ENCODE data around the gene SNRPD3.

The SNRPD3 gene

GRCh38 chr22:24567668-24568067 lies 11.9 kb downstream of the SNRPD3 start:
- no peaks in the 10 kb centered on the region for H3K4me1 ChIP-seq (ENCODE audit: insufficient read depth, low read length)
- H3K9me3 ChIP-seq (ENCODE audit: control insufficient read depth, insufficient read depth, low read length) = no peaks in the 10 kb centered on the region
- peaks cover 19% of the 10 kb centered on the region for H3K36me3 ChIP-seq (ENCODE audit: insufficient read depth, low read length)
- no peak overlapping the region for H3K9ac ChIP-seq (ENCODE audit: low read depth, low read length)

DNA sequence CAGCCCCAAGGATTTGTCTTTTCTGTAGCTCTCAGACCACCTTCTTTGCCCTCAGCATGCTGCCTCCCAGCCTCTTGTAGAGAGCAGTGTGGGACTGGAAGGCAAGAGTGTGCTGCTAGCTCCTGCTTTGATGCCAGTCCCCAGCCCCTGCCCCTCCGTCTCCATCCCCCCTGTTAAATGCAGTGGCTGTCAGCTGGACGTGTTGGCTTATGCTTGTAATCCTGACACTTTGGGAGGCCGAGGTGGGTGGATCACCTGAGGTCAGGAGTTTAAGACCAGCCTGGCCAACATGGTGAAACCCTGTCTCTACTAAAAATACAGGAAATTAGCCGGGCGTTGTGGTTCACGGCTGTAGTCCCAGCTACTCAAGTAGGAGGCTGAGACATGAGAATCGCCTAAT lies 15.5 kb downstream of the SNRPD3 start:
- no peak overlapping the region for H3K9ac ChIP-seq (ENCODE audit: low read depth, low read length)
- H3K4me1 ChIP-seq (ENCODE audit: insufficient read depth, low read length) = no peaks in the 10 kb centered on the region
- no peaks in the 10 kb centered on the region; the same call in 1 of the 2 replicates for H3K9me3 ChIP-seq (ENCODE audit: control insufficient read depth, insufficient read depth, low read length)
- peaks cover 43% of the 10 kb centered on the region for H3K36me3 ChIP-seq (ENCODE audit: insufficient read depth, low read length)

GRCh38 chr22:24576778-24577177 lies 21.0 kb downstream of the SNRPD3 start:
- Histone ChIP-seq H3K9ac (ENCODE audit: low read depth, low read length) (no peak overlapping the region), H3K36me3 (ENCODE audit: insufficient read depth, low read length) (peaks cover 33% of the 10 kb centered on the region), H3K4me1 (ENCODE audit: insufficient read depth, low read length) (no peaks in the 10 kb centered on the region), H3K9me3 (ENCODE audit: control insufficient read depth, insufficient read depth, low read length) (no peaks in the 10 kb centered on the region; the same call in 1 of the 2 replicates)

- Histone ChIP-seq H3K36me3 (ENCODE audit: insufficient read depth, low read length) (peaks cover 17% of the 10 kb centered on the region), H3K9me3 (ENCODE audit: control insufficient read depth, insufficient read depth, low read length) (no peaks in the 10 kb centered on the region), H3K9ac (ENCODE audit: low read depth, low read length) (no peak overlapping the region), H3K4me1 (ENCODE audit: insufficient read depth, low read length) (no peaks in the 10 kb centered on the region)
Measured at GRCh38 chr22:24578355-24579257, 22.8 kb downstream of the SNRPD3 start.

- Histone ChIP-seq H3K9me3 (ENCODE audit: control insufficient read depth, insufficient read depth, low read length) (no peaks in the 10 kb centered on the region), H3K4me1 (ENCODE audit: insufficient read depth, low read length) (no peaks in the 10 kb centered on the region), H3K36me3 (ENCODE audit: insufficient read depth, low read length) (peaks cover 12% of the 10 kb centered on the region), H3K9ac (ENCODE audit: low read depth, low read length) (no peak overlapping the region)
Measured at GRCh38 chr22:24579258-24579601, 23.4 kb downstream of the SNRPD3 start.

GRCh38 chr22:24580276-24580675 lies 24.5 kb downstream of the SNRPD3 start:
- Histone ChIP-seq H3K36me3 (ENCODE audit: insufficient read depth, low read length) (peaks cover 3% of the 10 kb centered on the region; the same call in 1 of the 2 replicates), H3K9ac (ENCODE audit: low read depth, low read length) (no peak overlapping the region), H3K9me3 (ENCODE audit: control insufficient read depth, insufficient read depth, low read length) (no peaks in the 10 kb centered on the region), H3K4me1 (ENCODE audit: insufficient read depth, low read length) (no peaks in the 10 kb centered on the region)

- no peaks in the 10 kb centered on the region for H3K36me3 ChIP-seq (ENCODE audit: insufficient read depth, low read length)
- H3K9me3 ChIP-seq (ENCODE audit: control insufficient read depth, insufficient read depth, low read length) = no peaks in the 10 kb centered on the region
- no peaks in the 10 kb centered on the region for H3K4me1 ChIP-seq (ENCODE audit: insufficient read depth, low read length)
- H3K9ac ChIP-seq (ENCODE audit: low read depth, low read length) = no peak overlapping the region
Measured at GRCh38 chr22:24582056-24582814, 26.4 kb downstream of the SNRPD3 start.

- Histone ChIP-seq H3K9me3 (ENCODE audit: control insufficient read depth, insufficient read depth, low read length) (no peaks in the 10 kb centered on the region), H3K36me3 (ENCODE audit: insufficient read depth, low read length) (no peaks in the 10 kb centered on the region), H3K4me1 (ENCODE audit: insufficient read depth, low read length) (no peaks in the 10 kb centered on the region), H3K9ac (ENCODE audit: low read depth, low read length) (no peak overlapping the region)
Measured at GRCh38 chr22:24583221-24584165, 27.7 kb downstream of the SNRPD3 start.

- Histone ChIP-seq H3K36me3 (ENCODE audit: insufficient read depth, low read length) (no peaks in the 10 kb centered on the region), H3K4me1 (ENCODE audit: insufficient read depth, low read length) (no peaks in the 10 kb centered on the region), H3K9me3 (ENCODE audit: control insufficient read depth, insufficient read depth, low read length) (no peaks in the 10 kb centered on the region), H3K9ac (ENCODE audit: low read depth, low read length) (no peak overlapping the region)
Measured at GRCh38 chr22:24584166-24584790, 28.5 kb downstream of the SNRPD3 start.

- Histone ChIP-seq H3K9me3 (ENCODE audit: control insufficient read depth, insufficient read depth, low read length) (no peaks in the 10 kb centered on the region), H3K9ac (ENCODE audit: low read depth, low read length) (no peak overlapping the region), H3K36me3 (ENCODE audit: insufficient read depth, low read length) (no peaks in the 10 kb centered on the region), H3K4me1 (ENCODE audit: insufficient read depth, low read length) (no peaks in the 10 kb centered on the region)
Measured at GRCh38 chr22:24584871-24585411, 29.1 kb downstream of the SNRPD3 start.

DNA sequence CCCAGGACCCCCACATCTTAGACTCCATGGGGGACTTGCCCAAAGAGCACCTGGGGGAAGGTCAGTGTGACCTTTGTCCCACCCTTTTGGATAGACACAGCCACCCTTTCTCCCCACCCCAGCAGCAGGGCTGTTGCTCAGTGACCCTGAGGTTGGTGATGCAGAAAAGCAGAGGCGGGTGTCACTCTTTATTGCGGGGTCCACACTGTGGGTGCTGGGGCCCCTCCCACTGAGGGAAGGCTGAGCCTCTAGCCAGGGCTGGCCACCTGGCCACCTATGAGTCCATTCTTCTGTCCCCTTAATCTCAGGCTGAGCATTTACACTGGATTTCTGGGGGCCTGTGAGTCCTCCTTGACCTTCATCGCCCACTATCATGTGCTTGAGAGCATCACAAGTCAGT lies 29.7 kb downstream of the SNRPD3 start:
- Histone ChIP-seq H3K9me3 (ENCODE audit: control insufficient read depth, insufficient read depth, low read length) (no peaks in the 10 kb centered on the region), H3K4me1 (ENCODE audit: insufficient read depth, low read length) (no peaks in the 10 kb centered on the region), H3K9ac (ENCODE audit: low read depth, low read length) (no peak overlapping the region), H3K36me3 (ENCODE audit: insufficient read depth, low read length) (no peaks in the 10 kb centered on the region)

- H3K9ac ChIP-seq (ENCODE audit: low read depth, low read length) = no peak overlapping the region
Measured at GRCh38 chr22:24585927-24586546, 30.2 kb downstream of the SNRPD3 start.

DNA sequence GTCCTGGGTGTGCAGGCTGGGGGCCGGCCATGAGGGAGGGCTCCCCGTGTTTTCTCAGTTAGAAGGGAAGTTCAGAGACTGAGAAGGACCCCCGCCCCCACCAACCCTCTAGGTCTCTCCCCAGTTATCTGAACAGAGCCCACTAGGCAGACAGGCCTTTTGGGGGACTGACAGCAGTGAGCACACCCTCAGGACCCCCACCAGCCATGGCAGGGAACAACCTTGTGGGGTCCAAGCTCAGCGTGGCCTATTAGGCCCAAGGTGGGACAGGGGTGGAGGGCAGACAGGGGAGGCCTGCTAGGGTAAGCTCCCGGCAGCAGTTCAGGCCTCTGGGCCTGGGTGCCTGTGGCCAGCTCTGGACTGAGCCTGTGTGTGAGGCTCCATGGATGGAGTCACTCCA lies 31.5 kb downstream of the SNRPD3 start:
- Histone ChIP-seq H3K9ac (ENCODE audit: low read depth, low read length) (no peak overlapping the region), H3K36me3 (ENCODE audit: insufficient read depth, low read length) (no peaks in the 10 kb centered on the region), H3K9me3 (ENCODE audit: control insufficient read depth, insufficient read depth, low read length) (no peaks in the 10 kb centered on the region), H3K4me1 (ENCODE audit: insufficient read depth, low read length) (no peaks in the 10 kb centered on the region)

More at GRCh38 chr22:24585927-24586546, 30.2 kb downstream of the SNRPD3 start:
- Histone ChIP-seq H3K4me1 (ENCODE audit: insufficient read depth, low read length) (no peaks in the 10 kb centered on the region), H3K36me3 (ENCODE audit: insufficient read depth, low read length) (no peaks in the 10 kb centered on the region), H3K9me3 (ENCODE audit: control insufficient read depth, insufficient read depth, low read length) (no peaks in the 10 kb centered on the region)

Data from ES-I3 (cell line).